T follicular helper cell (primary cell): ENCODE results near the gene ATP1A1.

ENCODE experiments used
- DNase-seq: peaks from one replicate; pipeline ENCODE4 v3.0.0-alpha.2; 2020; ENCODE audit warnings: low read depth

ATP1A1 gene

DNA sequence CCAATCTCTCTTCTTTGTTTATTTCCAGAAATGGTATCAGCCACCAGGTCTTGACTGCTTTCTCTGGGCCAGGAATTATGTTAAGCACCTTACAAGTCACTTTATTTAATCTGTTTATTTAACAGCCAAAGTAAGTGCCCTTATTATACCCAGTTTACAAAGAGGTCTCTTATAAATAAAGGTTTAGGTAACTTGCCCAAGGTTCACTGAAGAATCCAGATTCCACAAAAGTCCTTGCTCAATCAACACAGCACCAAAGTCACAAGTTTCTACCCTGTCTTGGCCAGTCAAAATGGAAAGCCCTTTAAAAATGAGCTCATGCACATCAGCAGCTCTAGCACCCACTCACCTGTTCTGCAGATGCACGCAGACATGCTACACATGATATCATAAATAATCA, 28.0 kb upstream of the ATP1A1 start:
- no peak for DNase-seq

DNA sequence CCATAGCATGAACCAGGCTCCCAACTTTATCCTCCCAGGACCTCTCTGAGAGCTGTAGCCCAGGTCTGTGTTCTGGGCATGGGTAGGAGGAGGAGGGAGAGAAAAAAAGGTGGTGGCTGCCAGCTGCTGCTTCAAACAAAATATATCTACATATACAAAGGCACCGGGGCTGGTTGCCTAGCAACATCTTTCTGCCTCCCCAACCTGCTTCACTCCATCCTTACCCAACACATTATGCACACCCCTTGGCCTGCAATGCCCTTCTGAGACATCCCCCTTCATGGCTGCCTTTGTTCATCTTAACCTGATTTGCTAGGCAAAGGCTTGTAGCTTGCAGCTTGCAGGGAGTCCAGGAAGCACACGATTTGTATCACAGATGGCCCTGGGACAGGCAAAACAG, 27.2 kb upstream of the ATP1A1 start:
- peak; percentile 65 for DNase-seq

DNA sequence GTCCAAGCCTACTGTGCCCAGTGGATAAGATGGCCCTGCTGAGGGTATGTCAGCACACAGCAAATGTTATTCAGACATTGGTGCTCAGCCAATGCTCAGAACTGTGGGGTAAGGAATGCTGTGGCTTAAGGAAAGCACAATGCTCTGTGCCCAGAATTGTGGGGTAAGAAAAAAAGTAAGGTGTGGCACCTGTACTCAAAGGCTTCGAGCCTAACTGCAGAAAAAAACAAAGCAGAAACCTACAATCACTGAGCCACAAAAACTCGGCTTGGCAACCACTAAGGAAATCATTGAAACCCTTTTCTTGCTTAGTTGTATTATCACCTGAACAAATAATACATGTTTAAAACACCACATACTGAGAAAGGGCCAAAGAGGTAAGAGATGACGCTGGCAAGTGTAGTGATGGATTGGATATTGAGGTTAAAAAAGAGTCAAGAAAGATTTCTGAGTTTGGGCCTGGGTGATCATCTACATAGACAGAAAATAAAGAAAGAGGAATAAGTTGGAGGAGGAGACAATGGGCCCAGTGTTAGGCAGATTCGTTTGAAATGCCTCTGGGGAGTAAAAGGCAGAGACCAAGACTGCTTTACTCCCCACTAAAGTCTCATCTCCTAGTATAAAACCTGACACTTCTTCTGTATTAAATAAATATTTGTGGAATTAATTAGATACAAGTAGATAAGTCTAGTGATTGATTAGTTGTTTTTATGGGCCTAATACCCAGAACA, 25.9 kb upstream of the ATP1A1 start:
- DNase-seq, result no peak

DNA sequence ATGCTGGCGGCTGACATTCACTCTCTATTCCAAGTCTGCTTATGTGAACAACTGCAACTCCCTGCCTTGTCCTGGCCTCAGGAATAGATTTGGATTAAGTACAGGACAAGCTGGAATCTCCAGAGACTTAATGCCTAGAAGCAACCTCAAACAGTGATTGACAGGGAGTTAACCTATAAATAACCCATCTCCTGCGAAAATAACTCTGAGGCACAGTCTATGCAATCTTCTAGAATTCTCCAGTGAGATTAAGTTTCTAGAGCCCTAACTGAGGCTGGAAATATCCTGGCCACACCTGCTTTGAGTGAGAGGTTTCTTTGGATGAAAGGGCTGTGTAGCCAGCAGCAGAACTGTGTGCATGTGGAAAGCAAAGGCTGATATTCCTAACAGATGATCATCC, 25.3 kb upstream of the ATP1A1 start:
- no peak for DNase-seq

DNA sequence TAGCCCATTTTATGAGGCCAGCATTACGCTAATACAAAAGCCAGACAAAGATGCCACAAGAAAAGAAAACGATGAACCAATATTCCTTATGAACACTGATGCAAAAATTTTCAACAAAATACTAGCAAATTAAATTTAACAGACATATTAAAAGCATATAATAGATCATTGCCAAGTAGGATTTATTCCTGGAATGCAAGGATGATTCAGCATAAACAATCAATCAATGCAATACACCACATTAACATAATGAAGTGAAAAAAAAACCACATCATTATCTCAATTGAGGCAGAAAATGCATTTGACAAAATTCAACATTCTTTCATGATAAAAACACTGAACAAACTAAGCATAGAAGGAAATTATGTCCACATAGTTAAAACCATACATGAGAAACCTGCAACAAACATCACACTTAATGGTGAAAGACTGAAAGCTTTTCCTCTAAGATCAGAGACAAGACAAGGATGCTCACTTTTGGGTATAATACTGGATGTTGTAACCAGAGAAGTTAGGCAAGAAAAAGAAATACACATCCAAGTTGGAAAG, 22.9 kb upstream of the ATP1A1 start:
- DNase-seq, result no peak

DNA sequence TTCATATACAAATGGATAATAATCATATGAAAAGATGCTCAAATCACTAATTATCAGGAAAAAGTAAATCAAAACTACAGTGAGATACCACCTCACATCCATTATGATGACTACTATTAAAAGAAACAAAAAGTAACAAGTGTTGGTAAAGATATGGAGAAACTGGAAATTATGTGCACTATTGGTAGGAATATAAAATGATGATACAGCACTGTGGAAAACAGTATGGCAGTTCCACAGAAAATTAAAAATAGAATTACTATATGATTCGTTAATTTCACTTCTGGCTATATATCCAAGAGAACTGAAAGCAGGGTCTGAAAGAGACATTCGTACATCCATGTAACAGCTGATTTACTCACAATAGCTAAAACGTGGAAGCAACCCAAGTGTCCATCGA, 21.1 kb upstream of the ATP1A1 start:
- DNase-seq, result no peak

DNA sequence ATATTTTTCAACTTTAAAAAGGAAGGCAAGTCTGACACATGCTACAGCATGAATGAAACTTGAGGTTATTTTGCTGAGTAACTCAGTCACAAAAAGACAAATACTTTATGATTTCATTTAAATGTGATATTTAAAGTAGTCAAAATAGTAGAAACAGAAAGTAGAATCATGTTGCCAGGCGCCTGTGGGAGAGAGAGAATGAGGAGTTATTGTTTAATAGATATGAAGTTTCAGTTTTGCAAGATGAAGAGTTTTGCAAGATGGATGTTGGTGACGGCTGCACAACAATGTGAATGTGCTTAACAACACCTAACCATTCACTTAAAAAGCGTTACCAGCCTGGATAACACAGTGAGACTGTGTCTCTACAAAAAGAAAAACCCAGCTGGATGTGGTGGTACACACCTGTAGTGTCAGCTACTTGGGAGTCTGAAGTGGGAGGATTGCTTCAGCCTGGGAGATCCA, 20.7 kb upstream of the ATP1A1 start:
- no peak for DNase-seq

DNA sequence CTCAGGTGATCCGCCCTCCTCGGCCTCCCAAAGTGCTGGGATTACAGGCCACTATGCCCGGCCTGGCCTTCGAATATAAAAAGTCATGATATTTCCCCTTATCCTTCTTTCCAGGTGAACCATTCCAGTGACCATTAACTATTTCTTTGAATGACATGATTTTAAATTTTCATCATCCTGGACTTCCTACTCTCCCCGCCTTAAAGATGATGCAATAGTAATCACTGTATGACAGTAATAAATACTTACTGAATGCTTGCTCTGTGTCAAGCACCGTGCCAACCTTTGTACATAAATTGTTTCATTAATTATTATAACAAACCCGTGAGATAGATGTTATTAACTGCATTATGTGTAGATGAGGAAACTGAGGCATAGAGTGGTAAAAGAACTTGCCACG, 19.9 kb upstream of the ATP1A1 start:
- no peak for DNase-seq

DNA sequence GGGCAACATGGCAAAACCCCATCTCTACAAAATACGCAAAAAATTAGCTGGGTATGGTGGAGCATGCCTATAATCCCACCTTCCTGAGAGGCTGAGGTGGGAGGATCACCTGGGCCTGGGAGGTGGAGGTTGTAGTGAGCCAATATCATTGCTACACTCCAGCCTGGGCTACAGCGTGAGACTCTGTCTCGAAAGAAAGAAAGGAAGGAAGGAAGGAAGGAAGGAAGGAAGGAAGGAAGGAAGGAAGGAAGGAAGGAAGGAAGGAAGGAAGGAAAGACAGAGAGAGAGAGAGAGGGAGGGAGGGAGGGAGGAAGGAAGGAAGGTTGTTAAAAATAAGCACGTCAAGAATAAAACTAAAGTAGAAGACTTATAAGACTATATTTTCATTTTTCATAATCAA, 17.0 kb upstream of the ATP1A1 start:
- no peak for DNase-seq

DNA sequence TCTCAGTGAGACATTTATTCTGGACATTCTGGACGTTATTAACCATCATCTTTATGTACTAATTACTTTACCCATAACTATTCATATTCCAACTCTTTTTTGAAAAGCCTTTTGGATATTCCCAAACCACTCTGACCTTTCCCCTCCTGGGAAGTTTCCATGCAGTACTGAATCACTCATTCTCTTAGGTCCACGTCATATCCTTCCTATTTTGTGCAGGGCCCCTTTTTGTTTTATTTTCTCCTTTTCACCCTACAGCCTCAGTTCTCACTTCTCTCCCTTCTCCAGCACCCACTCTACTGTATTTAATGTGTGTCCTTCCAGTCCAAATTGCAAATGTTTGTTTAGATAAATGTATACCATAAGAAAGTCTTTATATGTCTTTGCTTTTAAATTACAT, 16.4 kb upstream of the ATP1A1 start:
- DNase-seq, result no peak

DNA sequence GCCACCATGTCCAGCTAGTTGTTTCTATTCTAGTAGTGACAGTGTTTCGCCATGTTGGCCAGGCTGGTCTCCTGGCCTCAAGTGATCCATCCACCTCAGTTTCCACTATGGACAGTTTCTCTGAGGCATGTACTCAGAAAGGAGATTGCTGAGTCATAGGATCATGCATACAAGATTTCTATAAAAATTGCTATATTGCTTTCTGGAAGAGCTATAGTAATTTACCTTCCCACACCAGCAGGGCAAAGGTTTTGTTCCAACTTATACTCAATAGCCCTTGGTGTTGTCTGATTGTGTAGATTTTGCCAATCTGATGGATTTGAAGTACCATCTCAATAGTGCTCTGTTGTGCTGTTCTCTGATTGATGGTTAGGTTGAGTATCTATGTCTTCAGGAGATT, 15.6 kb upstream of the ATP1A1 start:
- no peak for DNase-seq

DNA sequence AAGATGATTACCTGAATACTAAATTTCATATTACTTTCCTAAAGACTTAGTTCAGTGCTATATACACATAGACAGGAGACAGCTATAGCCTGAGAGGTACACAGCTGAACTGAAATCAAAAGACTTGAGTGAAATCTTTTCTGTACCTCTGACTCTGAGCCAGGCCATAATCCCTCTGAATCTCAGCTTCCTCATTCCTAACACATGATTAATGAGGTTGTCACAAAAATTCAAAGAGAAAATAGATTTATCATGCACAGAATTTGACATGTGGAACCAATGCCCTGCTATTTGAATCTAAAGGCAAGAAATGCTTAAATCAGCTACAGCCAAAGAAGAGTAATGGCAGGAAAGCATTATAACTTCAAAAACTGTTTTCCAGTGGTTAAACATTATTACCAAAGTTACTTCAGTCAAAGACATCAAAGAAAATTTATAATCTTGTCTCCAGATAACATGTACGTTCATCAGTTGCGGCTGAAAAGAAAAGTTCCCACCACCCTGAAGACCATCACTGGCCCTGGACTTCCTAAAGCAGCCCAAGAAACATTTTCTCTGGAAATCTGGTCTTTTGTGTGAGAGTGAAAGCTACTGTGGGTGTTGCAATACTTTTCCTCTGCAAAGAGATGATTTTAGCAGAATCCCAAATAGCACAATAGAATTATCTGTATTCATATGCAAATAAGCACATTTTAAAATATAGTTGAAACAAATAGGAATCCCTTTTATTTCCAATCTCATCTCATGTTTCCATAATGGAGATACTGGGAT, 13.8 kb upstream of the ATP1A1 start:
- DNase-seq, result no peak

DNA sequence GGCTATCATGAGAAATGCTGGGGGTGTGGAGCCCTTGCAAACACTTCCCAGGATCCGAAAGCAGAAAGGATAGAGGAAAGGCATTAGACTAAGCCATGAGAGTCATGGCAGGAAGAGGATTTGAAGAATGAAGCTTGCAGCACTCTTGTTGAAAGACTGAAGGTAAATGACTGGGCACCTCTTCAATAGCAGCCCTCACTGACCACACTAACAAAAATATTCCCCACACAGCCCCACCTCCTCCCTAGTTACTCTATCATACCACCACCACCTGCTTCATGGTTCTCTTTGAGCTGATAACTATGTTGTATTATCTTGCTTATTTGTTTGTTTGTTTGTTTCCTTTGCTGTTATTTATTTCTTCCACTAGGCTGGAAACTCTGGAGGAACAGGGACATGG, 13.2 kb upstream of the ATP1A1 start:
- no peak for DNase-seq

DNA sequence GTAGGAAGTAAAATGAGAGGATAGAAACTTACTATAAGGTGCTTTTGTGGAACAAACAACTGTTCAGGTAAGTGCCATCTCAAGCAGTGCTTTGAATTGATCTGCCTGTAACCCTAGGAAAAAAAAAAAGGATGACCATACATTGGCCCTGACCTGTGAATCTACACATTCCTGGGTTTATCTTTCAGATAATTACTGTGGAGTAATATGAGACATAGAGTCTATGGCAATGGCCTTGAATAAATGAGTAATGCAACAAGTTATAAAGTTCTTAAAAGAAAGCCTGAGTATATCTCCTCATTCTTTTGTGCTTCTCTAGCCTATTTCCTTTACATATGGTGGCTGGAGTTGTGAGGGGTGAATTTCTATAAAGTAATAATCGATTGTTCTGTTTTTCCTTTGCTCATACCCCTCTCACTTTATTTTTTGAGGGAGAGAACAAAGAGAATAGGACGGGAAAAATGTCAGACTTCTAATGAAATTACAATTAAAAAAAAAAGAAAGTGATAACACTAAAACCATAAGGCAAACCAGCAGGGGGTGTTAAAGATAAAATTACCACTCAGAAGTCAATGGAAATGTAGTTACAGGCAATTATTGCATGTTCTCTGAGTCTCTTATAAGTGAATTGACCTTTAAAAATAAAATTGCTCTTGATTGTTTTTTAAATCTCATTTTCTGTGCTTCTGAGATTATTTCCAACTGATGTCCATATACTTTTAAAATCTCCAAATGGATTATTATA, 12.4 kb upstream of the ATP1A1 start:
- no peak for DNase-seq

DNA sequence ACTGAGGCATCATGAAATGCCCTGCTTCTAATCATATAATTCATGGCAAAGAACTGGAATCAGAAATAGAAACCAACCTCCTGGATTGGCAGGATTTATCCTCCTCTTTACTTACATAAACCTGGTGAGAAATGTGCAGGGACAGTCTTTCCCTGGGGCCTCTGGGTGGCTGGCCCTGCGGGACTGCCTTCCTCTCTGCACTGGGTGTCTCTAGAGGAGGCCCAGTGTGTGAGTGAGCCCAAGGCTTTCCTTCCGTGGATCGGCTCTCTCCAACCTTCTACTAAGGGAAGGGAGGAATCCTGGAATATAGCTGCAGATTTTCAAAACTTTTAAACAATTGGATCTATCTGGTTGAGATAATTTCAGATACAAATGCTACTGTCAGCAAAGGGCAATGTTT, 11.4 kb upstream of the ATP1A1 start:
- no peak for DNase-seq

DNA sequence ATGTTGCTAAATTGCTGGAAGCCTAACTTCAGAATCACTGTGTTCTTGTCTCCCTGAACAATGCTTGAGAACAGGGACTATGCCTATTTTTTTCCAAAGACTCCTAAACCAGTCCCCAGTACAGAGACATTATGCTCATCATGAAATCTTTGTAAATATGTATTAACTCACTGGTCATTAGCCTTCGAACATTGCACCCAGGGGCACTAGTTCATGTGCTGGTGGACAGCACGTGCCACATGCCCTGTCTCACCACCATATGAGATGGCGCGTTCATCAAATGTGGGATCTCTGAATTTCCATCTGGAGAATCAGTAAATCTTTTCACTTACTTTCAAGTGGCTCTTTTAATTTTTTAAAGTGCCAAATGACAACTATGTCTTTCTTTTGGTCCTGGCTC, 11.0 kb upstream of the ATP1A1 start:
- DNase-seq, result no peak

DNA sequence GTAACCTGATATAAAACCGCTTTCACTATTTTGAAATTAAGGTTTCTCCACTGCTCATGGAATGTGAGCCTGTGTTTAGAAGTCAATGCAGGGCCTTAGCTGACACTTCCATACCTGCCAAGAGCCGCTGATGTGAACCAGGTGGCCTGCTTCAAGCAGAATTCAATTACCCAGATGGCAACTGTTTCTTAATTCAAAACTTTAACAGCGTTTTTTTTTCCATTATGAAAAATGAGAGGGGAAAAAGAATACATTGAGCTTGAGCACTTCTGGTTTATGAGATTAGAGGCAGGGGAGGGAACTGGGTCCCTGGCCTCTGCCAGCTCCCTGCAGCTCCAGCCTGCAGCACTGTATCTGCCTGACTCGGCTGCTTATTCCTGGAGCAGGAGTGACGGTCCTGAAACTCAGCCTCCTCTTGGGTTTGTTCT, 7.7 kb upstream of the ATP1A1 start:
- no peak for DNase-seq

DNA sequence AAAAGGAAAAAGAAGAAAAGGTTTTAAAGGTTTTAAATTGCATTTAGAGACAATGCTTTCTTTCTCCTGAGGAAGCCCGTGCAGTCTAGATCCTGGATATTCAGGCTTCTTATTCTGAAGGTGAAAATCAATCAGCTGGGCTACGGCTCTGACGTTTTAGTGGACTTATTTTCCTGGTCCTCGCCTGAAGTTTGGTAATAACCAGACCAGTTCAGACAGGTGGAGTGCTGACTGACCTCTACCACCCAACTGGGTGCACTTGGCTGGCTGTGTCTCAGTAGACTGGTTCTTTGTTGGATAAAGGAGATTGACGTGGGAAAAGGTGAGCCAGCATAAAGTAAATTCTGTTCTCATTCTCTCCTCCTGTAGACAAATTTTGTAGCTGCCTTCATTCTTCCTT, 7.2 kb upstream of the ATP1A1 start:
- no peak for DNase-seq

DNA sequence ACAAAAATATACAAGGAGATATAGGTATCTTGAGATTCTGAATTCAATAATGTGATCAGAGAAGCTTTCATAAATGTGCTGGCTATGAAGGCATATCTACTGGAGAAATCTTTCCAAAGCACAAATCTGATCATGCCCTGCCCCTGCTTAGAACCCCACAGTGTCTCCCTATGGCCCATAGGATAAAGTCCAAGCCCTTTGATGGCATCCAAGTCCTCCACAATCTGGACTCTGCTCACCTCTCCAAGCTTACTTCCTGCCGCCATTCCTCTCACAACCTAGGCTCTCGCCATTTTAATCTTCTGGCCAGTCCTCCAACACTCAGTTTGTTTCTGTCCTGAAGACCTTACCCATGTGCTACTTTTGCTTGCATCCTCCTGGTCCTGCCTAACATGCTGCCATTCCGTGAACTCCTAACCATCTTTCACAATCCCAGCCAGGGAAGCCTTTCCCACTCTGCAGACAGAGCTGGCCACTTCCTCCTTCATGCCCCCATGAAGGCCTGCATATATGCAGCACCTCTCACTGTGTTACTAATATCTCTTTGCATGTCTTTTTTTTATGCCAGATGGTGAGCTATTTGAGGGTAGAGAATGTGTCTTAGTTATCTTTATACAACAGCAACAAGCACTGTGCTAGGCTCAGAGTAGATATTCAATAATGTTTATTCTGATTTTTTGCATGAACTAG, 5.6 kb upstream of the ATP1A1 start:
- DNase-seq, result no peak

DNA sequence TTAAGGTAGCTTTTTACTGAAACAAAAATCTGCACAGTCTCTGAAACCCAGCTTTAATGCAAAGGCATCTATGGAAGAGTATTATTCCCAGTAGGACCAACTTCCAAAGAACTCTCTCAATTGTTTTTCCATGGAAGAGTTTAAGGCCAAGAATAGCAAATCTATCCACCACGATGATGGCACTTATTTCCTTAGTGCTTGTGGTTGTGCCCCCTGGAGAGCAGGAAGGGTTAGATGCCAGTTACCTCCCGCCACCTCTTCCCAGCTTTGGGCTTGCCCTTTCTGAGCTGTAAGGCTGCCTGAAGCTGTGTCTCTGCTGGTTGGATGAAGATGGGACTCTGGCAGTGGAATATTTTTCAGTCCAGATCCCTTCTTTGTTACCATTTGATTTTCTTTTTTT, 4.8 kb upstream of the ATP1A1 start:
- DNase-seq, result no peak

DNA sequence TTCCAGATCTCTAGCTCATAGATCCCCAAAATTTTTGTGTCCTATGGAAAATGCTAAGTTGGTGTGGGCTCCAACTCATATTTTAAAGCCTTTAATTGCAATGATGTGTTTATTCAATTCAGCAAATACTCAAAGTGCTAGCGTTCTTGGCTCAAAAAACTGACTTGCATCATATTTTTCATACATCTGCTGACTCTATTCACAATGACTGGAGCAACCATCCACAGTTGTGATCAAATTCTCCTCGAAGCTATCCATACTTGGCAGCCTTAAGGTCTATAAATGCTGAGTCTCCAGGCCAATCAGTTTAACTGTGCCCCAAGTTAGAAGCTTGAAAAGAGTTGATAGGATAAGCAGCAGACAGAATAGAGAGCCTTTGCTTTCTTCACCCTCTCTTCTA, 2.9 kb upstream of the ATP1A1 start:
- DNase-seq, result no peak

DNA sequence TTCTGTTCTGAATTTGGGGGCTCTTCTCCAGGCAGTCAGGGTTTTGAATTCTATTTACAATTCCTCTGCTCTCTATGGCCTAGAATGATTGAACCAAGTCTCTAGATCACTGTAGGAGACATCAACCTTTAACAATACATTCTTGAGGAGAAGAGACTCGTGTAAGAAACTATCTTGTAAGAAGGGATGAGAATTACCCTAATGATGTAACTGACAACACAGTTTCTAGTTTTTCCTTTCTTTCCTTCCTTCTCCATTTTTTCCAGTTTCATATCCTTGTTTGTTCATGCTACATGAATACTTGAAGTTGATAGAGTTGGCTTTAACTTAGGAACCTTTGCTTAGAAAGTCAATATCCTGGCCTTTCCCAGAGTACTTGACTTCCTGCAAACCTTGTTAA, 1.3 kb upstream of the ATP1A1 start:
- no peak for DNase-seq
